GM21515 (cell line): ENCODE results near the gene GPR35.

Source experiments
- ATAC-seq: cut with Tn5 transposase; IDR thresholded peaks from one replicate; pipeline ENCODE4 v1.9.1; 2021; ENCODE audit not compliant: unreplicated experiment

Gene GPR35

GRCh38 chr2:240637116-240637900 is 12.0 kb downstream of the GPR35 start:
- no peak for ATAC-seq

DNA sequence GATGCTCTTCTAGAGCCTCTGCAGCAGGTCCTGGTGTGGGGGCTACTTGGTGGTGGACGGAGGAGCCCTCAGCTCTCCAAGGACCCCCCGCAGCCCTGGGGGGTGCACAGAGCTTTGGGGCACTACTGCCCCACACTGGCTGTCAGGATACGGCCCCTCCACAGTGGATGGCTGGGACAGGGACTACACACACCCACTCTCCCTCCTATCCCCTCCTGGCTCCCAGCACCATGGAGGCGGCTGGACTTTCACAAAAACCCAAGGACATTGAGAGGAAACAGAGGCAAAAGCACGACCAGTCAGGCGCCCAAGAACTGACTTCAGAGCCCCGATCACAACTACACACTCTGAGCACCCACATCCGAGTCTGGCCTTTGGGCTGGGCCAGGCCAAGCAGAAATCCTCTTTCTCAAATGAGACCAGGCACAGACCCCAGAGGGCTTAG is 12.6 kb downstream of the GPR35 start:
- no peak for ATAC-seq

DNA sequence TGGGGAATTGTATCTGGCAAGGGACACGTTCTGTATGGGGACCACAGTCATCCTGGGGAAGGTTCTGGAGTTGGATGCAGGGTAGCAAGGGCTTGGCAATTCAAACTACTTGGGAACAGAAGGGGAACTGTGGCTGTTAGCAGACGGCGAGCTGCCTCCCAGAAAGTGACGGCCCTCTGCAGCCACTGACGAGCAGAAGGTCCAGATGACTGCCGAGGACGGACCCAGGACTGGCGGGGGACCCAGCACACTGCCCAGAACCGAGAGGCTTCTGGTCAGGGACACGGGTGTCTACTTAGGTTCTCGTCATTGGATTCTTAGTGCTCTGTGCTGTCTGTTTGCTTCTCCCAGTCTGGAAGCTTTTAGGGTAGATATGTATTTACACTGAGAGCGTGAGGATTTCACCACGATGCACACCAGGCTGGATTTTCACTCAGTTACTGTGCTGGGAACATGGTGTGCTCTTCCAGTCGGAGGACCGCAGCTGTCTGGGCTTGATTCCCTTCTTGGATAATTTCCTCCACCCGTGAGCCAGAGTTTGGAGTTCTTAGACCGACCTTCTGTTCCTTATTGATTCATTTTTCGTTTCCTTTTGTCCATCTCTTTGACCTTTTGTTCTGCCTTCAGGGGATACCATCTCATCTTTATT is 13.4 kb downstream of the GPR35 start:
- ATAC-seq = no peak

GRCh38 chr2:240639566-240639965 is 14.3 kb downstream of the GPR35 start:
- no peak for ATAC-seq

GRCh38 chr2:240640939-240641338 is 15.7 kb downstream of the GPR35 start:
- no peak for ATAC-seq

- ATAC-seq = no peak
Measured at GRCh38 chr2:240642061-240642805, 17.0 kb downstream of the GPR35 start.

DNA sequence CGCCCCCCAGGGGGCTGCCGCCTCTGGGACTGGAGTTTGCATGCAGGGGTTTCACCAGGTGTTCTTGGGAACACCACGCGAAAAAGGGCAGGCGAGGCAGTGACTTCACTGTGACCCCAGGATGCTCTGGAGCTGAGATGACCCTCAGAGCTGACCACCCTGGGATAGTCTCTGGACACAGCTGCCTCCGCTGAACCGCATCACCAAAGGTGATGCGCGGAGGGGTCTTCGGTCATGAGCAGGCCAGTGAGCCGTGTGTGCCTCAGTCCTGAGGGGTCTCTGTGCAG is 17.5 kb downstream of the GPR35 start:
- ATAC-seq = no peak

- ATAC-seq = no peak
Measured at GRCh38 chr2:240643093-240643810, 18.0 kb downstream of the GPR35 start.

GRCh38 chr2:240643811-240644150 is 18.5 kb downstream of the GPR35 start:
- ATAC-seq = no peak

DNA sequence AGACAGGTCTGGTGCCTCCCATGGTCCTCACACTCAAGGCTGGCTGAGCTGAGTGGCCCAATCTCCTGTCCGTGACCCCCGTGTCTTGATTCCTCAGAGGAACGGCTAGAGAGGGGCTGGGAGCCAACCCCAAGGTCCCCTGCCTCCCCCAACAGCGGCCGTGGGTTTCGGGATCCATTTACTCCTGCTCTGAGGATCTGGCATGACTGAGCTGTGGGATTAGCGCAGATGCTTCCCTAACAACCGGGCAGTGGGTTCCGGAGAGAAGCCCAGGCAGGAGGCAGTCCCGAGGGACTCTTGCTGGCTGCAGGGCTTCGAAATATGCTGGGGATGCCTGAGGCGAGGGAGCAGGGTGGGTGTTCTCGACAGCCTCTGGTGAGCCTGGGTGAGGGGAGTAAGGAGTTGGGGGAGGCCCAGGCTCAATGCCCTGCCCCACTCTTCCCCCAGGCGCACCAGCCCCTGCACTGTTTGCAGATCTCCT is 18.9 kb downstream of the GPR35 start:
- ATAC-seq = no peak

DNA sequence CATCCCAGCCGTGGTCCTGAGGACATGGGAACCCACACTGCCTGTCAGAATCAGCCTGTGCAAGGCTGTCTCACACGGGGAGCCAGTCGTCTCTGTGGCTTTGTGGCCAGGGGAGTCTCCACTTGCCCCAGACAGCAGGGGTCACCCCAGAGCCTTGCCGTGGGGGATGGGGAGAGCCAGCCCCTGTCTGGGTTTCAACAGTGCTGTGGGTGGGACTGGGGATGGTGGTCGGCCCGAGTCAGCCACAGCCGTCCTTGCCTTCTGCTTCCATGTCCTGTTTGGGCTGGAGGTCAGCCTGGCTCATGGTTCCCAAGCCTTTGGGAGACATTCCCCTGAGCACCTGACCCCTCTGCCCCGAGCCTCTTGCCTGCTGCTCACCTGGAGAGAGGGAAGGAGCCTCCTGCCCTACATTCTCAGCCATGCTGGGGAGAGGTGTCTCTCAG is 19.6 kb downstream of the GPR35 start:
- ATAC-seq = no peak

GRCh38 chr2:240645346-240645745 is 20.1 kb downstream of the GPR35 start:
- no peak for ATAC-seq

- ATAC-seq = no peak
Measured at GRCh38 chr2:240645801-240646175, 20.5 kb downstream of the GPR35 start.

DNA sequence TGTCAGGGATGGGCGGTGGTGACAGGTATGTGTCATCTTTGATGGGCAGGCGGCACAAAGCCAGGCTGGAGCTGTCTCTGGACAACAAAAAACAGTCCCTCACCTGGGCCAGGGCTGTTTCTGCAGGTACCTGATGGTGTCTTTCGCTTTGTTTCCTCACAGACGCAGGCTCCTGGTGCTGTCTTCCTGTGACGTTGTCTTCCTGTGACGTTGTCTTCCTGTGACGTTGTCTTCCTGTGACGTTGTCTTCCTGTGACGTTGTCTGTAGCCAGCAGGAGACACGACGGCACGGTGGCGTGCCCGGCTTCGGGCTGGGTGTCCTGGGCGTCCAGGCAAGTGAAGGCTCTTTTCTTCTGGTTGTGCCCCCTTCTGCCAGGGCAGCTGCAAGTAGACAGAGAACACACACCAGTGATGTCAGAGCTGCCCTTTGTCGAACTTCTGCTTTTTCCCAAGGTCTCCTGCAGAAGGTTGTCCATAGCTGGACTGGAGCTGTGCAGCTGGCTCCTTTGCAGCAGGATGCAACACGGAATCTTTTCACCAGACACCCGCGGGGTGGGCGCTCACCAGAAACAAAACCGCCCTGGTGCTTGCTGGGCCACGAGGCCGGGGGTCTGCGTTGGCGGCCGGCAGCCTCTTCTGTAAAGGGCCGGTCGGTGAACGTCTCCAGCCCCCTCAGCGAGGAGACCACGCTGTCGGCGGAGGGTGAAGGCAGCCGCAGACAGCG is 21.1 kb downstream of the GPR35 start:
- no peak for ATAC-seq

DNA sequence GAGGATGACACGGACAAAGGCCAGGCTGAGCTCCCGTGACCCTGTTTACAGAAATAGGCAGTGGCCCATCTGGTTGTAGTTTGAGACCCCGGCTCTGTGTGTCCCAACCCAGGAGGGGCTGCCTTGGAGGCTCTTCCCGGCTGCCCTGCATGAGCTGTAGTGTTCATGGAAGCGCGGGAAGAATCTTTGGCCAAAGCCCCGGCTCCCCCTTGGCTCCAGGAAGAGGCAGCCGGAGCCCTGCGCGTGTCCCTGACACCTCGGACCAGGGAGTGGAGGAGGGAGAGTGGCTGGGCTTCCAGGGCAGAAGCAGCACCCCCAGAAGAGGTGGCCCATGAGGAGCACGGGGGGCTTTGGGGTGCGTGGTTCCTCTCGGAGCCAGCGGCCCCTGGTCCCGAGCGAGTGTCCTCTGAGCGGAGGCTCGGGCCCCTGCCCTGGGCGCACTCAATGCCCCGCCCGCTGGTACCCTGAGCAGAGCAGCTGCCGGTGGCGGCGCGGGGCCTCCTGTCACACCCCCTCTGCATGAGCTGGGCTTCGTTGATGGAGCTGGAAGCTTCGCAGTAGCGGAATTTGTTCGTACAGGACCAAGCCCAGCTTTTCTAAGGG is 21.7 kb downstream of the GPR35 start:
- no peak for ATAC-seq

- ATAC-seq = no peak
Measured at GRCh38 chr2:240647503-240648154, 22.3 kb downstream of the GPR35 start.

- ATAC-seq = no peak
Measured at GRCh38 chr2:240648155-240648649, 22.9 kb downstream of the GPR35 start.

DNA sequence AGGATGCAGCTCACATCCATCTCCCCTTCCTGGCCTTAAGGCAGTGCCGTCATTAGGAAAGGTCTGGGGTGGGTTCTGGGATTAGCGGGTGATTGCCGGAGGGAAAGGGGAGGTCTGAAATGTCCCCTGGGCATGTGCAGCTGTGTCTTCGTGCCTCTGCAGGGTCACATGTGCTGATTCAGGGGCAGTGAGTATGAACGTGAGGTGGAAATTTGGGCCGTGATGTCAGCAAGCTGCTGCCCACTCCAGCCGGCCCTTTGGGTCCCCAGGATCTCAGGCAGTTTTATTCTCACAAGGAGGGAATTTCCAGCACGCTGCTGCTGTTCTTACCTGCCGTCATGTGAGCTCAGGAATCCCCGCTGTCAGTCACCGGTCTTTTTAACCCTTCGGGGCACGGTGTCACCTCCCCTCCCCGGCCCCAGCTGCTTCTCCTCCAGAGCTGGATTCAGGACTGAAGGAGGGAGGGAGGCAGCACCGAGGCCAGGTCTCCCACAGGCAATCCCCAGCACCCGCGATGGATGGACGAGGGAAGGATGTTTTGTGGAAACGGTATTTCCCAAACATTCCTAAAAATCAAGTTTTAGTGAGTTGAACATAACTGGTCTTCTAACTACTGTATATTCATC is 23.5 kb downstream of the GPR35 start:
- no peak for ATAC-seq

DNA sequence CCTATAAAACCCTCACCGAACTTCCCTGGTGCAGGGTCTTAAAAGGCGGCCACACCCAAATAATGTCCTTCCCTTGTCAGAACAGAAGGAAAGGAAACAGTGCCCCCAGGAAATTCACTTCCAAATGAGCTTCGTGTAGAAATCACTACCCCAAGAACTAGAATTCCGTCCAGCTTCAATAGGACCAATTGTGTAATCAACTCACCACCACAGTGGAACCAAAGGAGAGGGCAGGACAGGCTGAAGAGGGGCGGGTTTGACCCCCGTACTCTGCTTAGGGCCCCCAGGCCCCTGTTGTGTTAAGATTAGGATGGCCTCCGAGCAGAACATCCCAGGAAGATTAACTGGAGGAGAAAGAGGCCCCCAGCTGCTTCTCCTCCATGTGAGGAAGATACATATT is 24.1 kb downstream of the GPR35 start:
- no peak for ATAC-seq
